Stimulated activated effector memory CD8-positive, alpha-beta T cell treated with anti-CD3 and anti-CD28 coated beads, Interleukin-12 subunit alpha, Interleukin-12 subunit beta, amount 100 ng/mL, for 72 hours (primary cell): ENCODE data around the gene COL1A1.
A peak's percentile ranks its signal among the peaks of the same experiment; 100 is the strongest.

ENCODE experiments used
- ATAC-seq: fragments of 150-1000 bp; cut with Tn5 transposase; 2 replicates; pipeline ENCODE4 v1.10.0; 2021
- DNase-seq, 2 donors: peaks; one replicate each; pipeline ENCODE4 v3.0.0; 2021 to 2022; ENCODE audit warnings: low spot score in 2 of 2
- H3K27ac Mint-ChIP-seq: one replicate; pipeline ENCODE4 v1.8.0; 2022; ENCODE audit warnings: mild to moderate bottlenecking, mixed read lengths
- H3K36me3 Mint-ChIP-seq: one replicate; pipeline ENCODE4 v1.8.0; 2022; ENCODE audit warnings: mild to moderate bottlenecking, mixed read lengths
- H3K4me1 Mint-ChIP-seq: one replicate; pipeline ENCODE4 v1.8.0; 2022; ENCODE audit warnings: mixed read lengths
- H3K4me3 Mint-ChIP-seq: one replicate; pipeline ENCODE4 v1.8.0; 2022; ENCODE audit warnings: mild to moderate bottlenecking, mixed read lengths
- H3K9me3 Mint-ChIP-seq: one replicate; pipeline ENCODE4 v1.8.0; 2022; ENCODE audit warnings: mixed read lengths

COL1A1 gene

GRCh38 chr17:50201276-50201854 lies at the start of gene COL1A1:
Gene COL1A1, minus strand, starts transcription at chr17:50201631. Its CDS starts 118 bp downstream, at chr17:50201513.
- DNase-seq (no peak), ATAC-seq (no peak)
- Mint-ChIP-seq H3K4me1 (peaks cover 9% of the 10 kb centered on the region), H3K27ac (peak within 1 kb of the TSS; percentile 76), H3K9me3 (no peaks in the 10 kb centered on the region), H3K4me3 (peak within 1 kb of the TSS; percentile 77), H3K36me3 (no peaks in the 10 kb centered on the region)

DNA sequence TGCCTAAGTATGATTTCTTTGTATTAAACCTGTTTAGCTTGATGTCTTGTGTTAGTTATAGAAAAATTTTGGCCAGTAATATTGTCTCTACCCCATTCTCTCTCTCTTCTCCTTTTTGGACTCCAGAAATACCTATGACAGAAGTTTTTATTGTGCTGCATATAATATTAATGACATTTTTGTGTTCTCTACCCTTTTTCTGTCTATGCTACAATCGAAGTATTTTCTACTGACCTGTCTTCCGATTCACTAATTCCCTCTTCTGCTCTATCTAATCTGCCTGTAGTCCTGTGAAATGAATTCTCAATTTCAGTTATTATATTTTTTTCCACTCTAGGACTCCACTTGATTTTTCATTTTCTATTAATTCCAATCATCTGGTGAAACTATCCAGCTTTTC lies 46.8 kb upstream of the COL1A1 start:
- DNase-seq: no peak
- ATAC-seq: no peak
- H3K4me1 Mint-ChIP-seq: no peaks in the 10 kb centered on the region
- H3K27ac Mint-ChIP-seq: no peak overlapping the region
- peaks cover 7% of the 10 kb centered on the region for H3K9me3 Mint-ChIP-seq
- no peaks in the 10 kb centered on the region for H3K36me3 Mint-ChIP-seq
- H3K4me3 Mint-ChIP-seq: no peak overlapping the region

DNA sequence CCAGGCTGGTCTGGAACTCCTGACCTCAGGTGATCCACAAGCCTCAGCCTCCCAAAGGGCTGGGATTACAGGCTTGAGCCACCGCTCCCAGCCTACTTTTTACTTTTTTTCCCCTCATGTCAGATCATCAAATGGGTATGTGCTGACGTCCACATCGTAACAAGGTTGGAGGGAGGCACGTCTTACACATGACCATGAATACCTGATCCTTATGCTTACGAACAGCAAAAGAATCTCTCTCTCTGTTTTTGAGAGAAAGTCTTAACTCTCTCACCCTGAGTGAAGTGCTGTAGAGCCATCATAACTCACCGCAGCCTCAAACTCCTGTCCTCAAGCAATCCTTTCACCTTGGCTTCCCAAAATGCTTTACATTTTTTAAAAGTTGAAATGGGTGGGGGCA lies 43.3 kb upstream of the COL1A1 start:
- Mint-ChIP-seq H3K27ac (no peak overlapping the region), H3K4me1 (no peaks in the 10 kb centered on the region), H3K4me3 (no peak overlapping the region), H3K36me3 (no peaks in the 10 kb centered on the region), H3K9me3 (peaks cover 7% of the 10 kb centered on the region)
- ATAC-seq (no peak), DNase-seq (no peak)

DNA sequence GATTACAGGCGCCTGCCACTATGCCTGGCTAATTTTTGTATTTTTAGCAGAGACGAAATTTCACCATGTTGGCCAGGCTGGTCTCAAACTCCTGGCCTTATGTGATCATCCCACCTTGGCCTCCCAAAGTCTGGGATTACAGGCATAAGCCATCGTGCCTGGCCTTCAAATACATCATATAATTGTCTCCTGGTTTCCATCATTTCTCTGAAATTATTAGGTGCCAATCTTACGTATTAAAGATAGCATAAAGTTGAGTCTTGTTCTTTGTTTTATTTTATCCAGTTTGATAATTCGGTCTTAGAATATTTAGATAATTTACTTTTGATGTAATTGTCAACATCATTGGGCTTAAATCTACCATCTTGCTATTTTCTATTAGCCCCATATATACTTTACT lies 40.0 kb upstream of the COL1A1 start:
- no peak for ATAC-seq
- no peak for DNase-seq
- no peaks in the 10 kb centered on the region for H3K9me3 Mint-ChIP-seq
- H3K4me1 Mint-ChIP-seq: no peaks in the 10 kb centered on the region
- H3K27ac Mint-ChIP-seq: no peak overlapping the region
- no peaks in the 10 kb centered on the region for H3K36me3 Mint-ChIP-seq
- no peak overlapping the region for H3K4me3 Mint-ChIP-seq

GRCh38 chr17:50240851-50241250 lies 39.4 kb upstream of the COL1A1 start:
- Mint-ChIP-seq H3K9me3 (no peaks in the 10 kb centered on the region), H3K4me3 (no peak overlapping the region), H3K4me1 (no peaks in the 10 kb centered on the region), H3K27ac (no peak overlapping the region), H3K36me3 (no peaks in the 10 kb centered on the region)
- ATAC-seq (no peak), DNase-seq (no peak)

DNA sequence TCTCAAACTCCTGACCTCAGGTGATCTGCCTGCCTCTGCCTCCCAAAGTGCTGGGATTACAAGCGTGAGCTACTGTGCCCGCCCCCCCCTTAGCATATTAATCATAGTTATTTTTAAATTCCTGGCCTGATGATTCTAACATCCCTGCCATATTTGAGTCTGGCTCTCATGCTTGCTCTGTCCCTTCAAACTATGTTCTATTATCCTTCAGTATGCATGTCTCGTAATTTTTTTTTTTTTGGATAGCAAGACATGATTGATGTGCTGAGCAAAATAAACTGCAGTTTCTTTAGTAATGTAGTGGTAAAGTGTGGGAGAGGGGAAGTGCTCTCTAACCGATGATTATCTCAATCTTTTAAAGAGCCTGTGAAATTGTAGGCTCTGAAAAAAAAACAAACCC lies 38.5 kb upstream of the COL1A1 start:
- no peaks in the 10 kb centered on the region for H3K36me3 Mint-ChIP-seq
- H3K9me3 Mint-ChIP-seq: no peaks in the 10 kb centered on the region
- H3K4me1 Mint-ChIP-seq: no peaks in the 10 kb centered on the region
- no peak overlapping the region for H3K4me3 Mint-ChIP-seq
- ATAC-seq (no peak), DNase-seq (no peak)
- no peak overlapping the region for H3K27ac Mint-ChIP-seq

DNA sequence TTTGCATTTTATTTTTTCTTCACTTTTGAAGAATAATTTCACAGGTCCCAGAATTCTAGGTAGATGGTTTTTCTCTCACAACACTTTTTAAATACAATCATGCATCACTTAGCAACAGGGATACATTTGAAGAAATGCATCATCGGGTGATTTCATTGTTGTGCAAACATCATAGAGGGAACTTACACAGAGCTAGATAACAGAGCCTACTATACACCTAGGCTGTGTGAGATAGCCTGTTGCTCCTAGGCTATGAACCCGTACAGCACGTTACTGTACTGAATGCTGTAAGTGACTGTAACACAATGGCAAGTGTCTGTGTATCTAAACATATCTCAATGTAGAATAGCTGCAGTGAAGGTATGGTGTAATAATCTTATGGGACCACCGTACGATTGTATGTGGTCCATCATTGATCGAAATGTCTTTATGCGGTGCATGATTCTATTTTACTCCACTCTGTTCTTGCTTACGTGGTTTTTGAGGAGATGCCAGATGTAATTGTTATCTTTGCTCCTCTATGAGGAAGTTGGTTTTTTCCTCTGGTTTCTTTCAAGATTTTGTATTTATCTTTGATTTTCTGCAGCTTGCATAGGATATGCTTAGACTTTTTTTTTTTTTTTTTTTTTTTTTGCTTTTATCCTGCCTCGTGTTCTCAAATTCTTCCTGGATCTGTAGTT lies 37.3 kb upstream of the COL1A1 start:
- Mint-ChIP-seq H3K27ac (no peak overlapping the region), H3K36me3 (no peaks in the 10 kb centered on the region), H3K4me1 (no peaks in the 10 kb centered on the region), H3K9me3 (no peaks in the 10 kb centered on the region), H3K4me3 (no peak overlapping the region)
- DNase-seq (no peak), ATAC-seq (no peak)

GRCh38 chr17:50237901-50238300 lies 36.5 kb upstream of the COL1A1 start:
- Mint-ChIP-seq H3K27ac (no peak overlapping the region), H3K36me3 (no peaks in the 10 kb centered on the region), H3K4me1 (no peaks in the 10 kb centered on the region), H3K4me3 (no peak overlapping the region), H3K9me3 (no peaks in the 10 kb centered on the region)
- DNase-seq: no peak
- ATAC-seq: no peak

DNA sequence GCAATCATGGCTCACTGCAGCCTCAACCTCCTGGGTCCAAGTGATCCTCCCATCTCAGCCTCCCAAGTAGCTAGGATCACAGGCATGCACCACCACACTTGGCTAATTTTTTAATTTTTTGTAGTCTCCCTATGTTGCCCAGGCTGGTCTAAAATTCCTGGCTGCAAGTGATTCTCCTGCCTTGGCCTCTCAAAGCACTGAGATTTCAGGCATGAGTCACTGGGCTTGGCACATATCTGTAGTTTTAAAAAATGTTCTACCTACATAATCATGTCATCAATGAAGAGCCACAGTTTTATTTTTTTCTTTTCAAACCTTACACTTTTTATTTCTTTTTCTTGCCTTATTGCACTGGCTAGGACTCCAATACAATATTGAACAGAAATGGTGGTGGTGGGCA lies 33.1 kb upstream of the COL1A1 start:
- H3K4me1 Mint-ChIP-seq: no peaks in the 10 kb centered on the region
- H3K9me3 Mint-ChIP-seq: no peaks in the 10 kb centered on the region
- H3K36me3 Mint-ChIP-seq: no peaks in the 10 kb centered on the region
- DNase-seq (no peak), ATAC-seq (no peak)
- H3K4me3 Mint-ChIP-seq: no peak overlapping the region
- no peak overlapping the region for H3K27ac Mint-ChIP-seq

DNA sequence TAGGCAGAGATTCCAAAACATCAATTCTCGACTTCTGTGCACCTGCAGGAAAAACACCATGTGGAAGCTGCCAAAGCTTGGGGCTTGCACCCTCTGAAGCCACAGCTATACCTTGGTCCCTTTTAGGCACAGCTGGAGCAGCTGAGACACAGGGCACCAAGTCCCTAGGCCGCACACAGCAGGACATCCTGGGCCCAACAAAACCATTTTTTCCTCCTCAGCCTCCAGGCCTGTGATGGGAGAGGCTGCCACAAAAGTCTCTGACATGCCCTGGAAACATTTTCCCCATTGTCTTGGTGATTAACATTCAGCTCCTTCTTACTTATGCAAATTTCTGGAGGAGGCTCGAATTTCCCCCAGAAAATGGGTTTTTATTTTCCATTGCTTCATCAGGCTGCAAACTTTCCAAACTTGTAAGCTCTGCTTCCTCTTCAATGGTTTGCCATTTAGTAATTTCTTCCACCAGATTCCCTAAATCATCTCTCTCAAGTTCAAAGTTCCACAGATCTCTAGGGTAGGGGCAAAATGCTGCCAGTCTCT lies 24.3 kb upstream of the COL1A1 start:
- H3K27ac Mint-ChIP-seq: no peak overlapping the region
- ATAC-seq (no peak), DNase-seq (no peak)
- H3K36me3 Mint-ChIP-seq: no peaks in the 10 kb centered on the region
- H3K4me3 Mint-ChIP-seq: no peak overlapping the region
- H3K4me1 Mint-ChIP-seq: no peaks in the 10 kb centered on the region
- H3K9me3 Mint-ChIP-seq: peaks cover 5% of the 10 kb centered on the region

DNA sequence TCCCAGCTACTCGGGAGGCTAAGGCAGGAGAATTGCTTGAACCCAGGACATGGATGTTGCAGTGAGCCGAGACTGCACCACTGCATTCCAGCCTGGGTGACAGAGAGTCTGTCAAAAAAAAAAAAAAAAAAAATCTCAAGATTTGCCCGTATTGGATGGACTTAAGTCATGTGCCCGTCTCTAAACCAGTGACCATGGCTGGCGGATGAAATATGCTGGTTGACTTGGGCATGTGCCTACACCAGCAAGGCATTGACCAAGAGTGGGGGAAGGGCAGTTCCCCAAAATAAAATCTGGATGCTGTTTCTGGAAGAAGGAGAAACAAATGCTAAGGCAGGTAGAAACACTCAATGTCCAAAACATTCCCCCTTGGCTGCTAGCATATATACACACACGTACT lies 21.5 kb upstream of the COL1A1 start:
- Mint-ChIP-seq H3K27ac (no peak overlapping the region), H3K9me3 (peaks cover 5% of the 10 kb centered on the region), H3K4me3 (no peak overlapping the region), H3K36me3 (no peaks in the 10 kb centered on the region), H3K4me1 (no peaks in the 10 kb centered on the region)
- no peak for DNase-seq
- no peak for ATAC-seq

- no peak overlapping the region for H3K4me3 Mint-ChIP-seq
- DNase-seq (no peak), ATAC-seq (no peak)
- no peaks in the 10 kb centered on the region for H3K4me1 Mint-ChIP-seq
- peaks cover 3% of the 10 kb centered on the region for H3K9me3 Mint-ChIP-seq
- no peaks in the 10 kb centered on the region for H3K36me3 Mint-ChIP-seq
- H3K27ac Mint-ChIP-seq: no peak overlapping the region
Measured at GRCh38 chr17:50221864-50222545, 20.6 kb upstream of the COL1A1 start.

DNA sequence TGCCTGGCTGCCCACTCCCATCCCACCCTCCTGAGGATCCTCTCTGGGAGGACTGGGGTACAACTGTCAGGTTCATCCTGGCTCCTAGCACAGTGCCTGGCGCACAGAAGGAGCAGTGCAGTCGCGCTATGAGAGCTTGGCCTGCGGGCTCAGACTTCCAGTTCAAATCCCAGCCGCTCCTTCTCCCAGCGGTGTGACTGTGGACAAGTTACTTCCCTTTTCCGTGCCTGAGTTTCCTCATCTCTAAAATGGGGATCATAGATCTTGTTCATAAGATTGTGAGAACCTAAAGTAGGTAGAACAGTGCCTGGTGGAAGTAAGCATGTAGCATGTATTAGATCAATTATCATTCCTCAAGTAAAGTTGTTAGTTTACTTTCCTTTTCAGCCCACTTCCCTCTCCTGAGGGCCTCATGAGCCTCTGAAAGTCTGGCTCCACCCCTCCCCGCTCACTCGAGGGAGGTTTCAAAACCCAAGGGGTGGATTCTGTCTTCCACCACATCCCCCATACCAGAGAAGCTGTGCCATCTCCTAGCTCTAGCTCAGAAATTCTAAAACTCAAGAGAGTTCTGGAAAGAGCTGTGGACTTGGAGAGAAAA lies 19.9 kb upstream of the COL1A1 start:
- no peak for DNase-seq
- ATAC-seq: no peak
- no peak overlapping the region for H3K27ac Mint-ChIP-seq
- no peaks in the 10 kb centered on the region for H3K4me1 Mint-ChIP-seq
- no peak overlapping the region for H3K4me3 Mint-ChIP-seq
- H3K36me3 Mint-ChIP-seq: no peaks in the 10 kb centered on the region
- H3K9me3 Mint-ChIP-seq: peaks cover 3% of the 10 kb centered on the region

DNA sequence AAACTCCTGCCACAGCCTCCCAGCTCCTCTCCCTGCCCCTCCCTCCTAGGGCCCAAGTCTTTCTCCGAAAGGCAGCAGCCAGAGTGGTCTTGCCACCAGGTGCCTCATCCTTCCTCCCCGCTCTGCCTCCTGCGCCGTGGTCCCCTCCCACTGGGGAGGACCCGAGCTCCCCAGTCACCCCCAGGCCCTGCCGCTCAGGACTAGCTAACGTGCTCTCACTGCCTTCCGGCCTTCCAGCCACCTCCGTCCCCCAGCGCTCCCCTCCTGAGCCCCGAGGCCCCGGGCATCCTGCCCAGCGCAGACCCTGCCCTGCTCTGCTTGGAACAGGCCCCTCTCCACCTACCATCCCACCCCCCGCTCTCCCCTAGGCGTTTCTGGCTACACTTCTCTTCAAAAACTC lies 19.4 kb upstream of the COL1A1 start:
- no peak overlapping the region for H3K27ac Mint-ChIP-seq
- no peaks in the 10 kb centered on the region for H3K9me3 Mint-ChIP-seq
- H3K36me3 Mint-ChIP-seq: no peaks in the 10 kb centered on the region
- ATAC-seq: no peak
- H3K4me1 Mint-ChIP-seq: no peaks in the 10 kb centered on the region
- no peak for DNase-seq
- H3K4me3 Mint-ChIP-seq: no peak overlapping the region

DNA sequence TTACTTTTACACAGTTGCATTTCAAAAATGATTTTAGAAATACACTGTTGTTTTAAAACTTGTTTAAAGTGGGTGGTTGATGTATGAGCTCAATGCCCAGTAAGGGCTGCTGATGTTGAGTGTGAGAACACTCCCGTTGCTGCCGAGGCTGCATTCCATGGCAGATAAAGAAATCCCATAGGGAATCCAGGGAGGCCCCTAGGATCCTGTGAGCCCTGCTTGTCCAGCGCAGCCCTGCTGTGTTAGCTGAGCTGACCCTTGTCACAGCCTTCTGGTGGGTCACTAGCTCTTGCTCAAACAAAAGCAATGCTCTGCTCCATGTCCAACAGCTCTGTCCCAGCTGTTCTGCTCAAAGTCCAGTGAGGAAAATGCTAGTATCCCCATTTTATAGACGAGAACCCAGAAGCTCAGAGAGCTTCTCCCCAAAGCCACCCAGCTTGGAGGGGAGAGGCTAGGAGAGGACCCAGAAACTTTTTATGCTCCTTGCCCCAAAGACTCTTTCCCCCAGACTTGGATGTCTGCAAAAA lies 18.6 kb upstream of the COL1A1 start:
- no peaks in the 10 kb centered on the region for H3K4me1 Mint-ChIP-seq
- no peak for ATAC-seq
- no peak for DNase-seq

More for the DNA sequence above, 18.6 kb upstream of the COL1A1 start:
- Mint-ChIP-seq H3K36me3 (no peaks in the 10 kb centered on the region), H3K27ac (no peak overlapping the region), H3K4me3 (no peak overlapping the region), H3K9me3 (no peaks in the 10 kb centered on the region)
